Prostate gland (tissue), 2 donors: ENCODE results near the gene LONP1.

ENCODE experiments used
- POLR2AphosphoS5 ChIP-seq: sonication (generic); formaldehyde crosslinking; IDR thresholded peaks from one replicate; pipeline ENCODE4 v1.6.1; 2017; ENCODE audit warnings: antibody characterized with exemption
- TF ChIP-seq, protein P1 (sequence below), 4 experiments: fragments of 200-600 bp in 2 of 4; fragments of 450-650 bp in 2 of 4; sonication (generic) in 2 of 4; IDR thresholded peaks; 1 replicate in 3 of 4; 2 replicates in 1 of 4; pipeline ENCODE4 v1.5.1; 2016 to 2019; ENCODE audit warnings: antibody characterized with exemption in 4 of 4, mild to moderate bottlenecking in 2 of 4, moderate library complexity in 2 of 4

DNA sequence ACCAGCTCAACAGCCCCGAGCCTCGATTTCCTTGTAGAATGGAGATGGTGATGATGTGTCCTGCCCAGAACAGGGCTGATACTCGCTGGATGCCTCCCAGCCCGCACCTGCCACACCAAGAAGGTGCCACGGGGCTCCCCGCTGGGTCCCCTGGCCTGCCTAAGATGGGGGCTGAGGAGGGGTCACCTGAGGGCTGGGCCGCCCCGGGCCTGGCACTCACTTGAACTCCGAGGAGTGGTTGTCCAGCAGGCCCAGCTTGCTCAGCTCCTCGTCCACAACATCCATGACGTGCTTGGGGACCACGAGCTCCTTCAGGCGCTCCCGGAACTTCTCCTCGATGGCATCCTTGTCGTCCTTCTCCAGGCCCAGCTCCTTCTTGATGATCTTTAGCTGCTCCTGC is 14.4 kb downstream of the LONP1 start:
- TF ChIP-seq, protein P1, sequence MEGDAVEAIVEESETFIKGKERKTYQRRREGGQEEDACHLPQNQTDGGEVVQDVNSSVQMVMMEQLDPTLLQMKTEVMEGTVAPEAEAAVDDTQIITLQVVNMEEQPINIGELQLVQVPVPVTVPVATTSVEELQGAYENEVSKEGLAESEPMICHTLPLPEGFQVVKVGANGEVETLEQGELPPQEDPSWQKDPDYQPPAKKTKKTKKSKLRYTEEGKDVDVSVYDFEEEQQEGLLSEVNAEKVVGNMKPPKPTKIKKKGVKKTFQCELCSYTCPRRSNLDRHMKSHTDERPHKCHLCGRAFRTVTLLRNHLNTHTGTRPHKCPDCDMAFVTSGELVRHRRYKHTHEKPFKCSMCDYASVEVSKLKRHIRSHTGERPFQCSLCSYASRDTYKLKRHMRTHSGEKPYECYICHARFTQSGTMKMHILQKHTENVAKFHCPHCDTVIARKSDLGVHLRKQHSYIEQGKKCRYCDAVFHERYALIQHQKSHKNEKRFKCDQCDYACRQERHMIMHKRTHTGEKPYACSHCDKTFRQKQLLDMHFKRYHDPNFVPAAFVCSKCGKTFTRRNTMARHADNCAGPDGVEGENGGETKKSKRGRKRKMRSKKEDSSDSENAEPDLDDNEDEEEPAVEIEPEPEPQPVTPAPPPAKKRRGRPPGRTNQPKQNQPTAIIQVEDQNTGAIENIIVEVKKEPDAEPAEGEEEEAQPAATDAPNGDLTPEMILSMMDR (IDR thresholded peaks at IDR 0.05), result no peak
- TF ChIP-seq POLR2AphosphoS5, result no peak
